Activated T-helper 2 cell treated with anti-CD3 and anti-CD28 coated beads, Interferon-gamma antibody, Interleukin-2, Interleukin-4, amounts not matched to agents 10 μg/mL and 5 μg/mL and 100 μg/mL, durations not matched to agents 14 hours and 24 hours and 36 hours (primary cell): ENCODE results near the gene C1orf159. TPM values are rescaled to one million over a fixed set of nuclear protein-coding genes. Genes with fewer than 3 reads are reported as not detected.
"Not testable (repeated sequence)": the region's sequence is repeated elsewhere in the genome, so short reads cannot be mapped to it uniquely, and the experiment has no call there.

Source experiments
- DNase-seq: peaks from one replicate; pipeline ENCODE4 v3.0.0; 2021; ENCODE audit warnings: low spot score
- H3K27ac Mint-ChIP-seq: one replicate; pipeline ENCODE4 v1.8.0; 2021; ENCODE audit warnings: mixed read lengths
- H3K27me3 Mint-ChIP-seq: one replicate; pipeline ENCODE4 v1.8.0; 2021; ENCODE audit warnings: low read depth, mixed read lengths
- H3K36me3 Mint-ChIP-seq: one replicate; pipeline ENCODE4 v1.8.0; 2021; ENCODE audit warnings: low read depth, mixed read lengths
- H3K4me1 Mint-ChIP-seq: one replicate; pipeline ENCODE4 v1.8.0; 2021; ENCODE audit warnings: low read depth, mixed read lengths
- H3K4me3 Mint-ChIP-seq: one replicate; pipeline ENCODE4 v1.8.0; 2021; ENCODE audit warnings: low read depth, mild to moderate bottlenecking, moderate library complexity, mixed read lengths
- H3K9me3 Mint-ChIP-seq: one replicate; pipeline ENCODE4 v1.8.0; 2021; ENCODE audit warnings: mixed read lengths
- intact Hi-C: fragments of 100-400 bp; cut with micrococcal nuclease; formaldehyde crosslinking; loops from one replicate; pipeline ENCODE4 v1.15.1; 2023
- total RNA-seq: library from RNA; stranded (reverse); gene quantifications from 2 replicates; pipeline ENCODE4 v1.2.3, GENCODE V29; 2022

C1orf159 gene
- total RNA-seq, 1 donor from 2014 or later, result 22.1 TPM

- H3K27me3 Mint-ChIP-seq, result peaks cover 12% of the 10 kb centered on the region
- peaks cover 24% of the 10 kb centered on the region for H3K36me3 Mint-ChIP-seq
- peak overlapping the region; percentile 52 for H3K4me3 Mint-ChIP-seq
- intact Hi-C loops, result loop anchor here (2.0 to 10.0 kb wide), 5 partner anchors 52 to 190 kb away; partner anchors contain the start of genes ACAP3, PUSL1 and UBE2J2
- H3K4me1 Mint-ChIP-seq, result peaks cover 8% of the 10 kb centered on the region
- H3K9me3 Mint-ChIP-seq, result peaks cover 15% of the 10 kb centered on the region
- peak; percentile 30 for DNase-seq
- no peak overlapping the region for H3K27ac Mint-ChIP-seq
Measured at GRCh38 chr1:1116701-1117468, 996 bp upstream of the C1orf159 start.

DNA sequence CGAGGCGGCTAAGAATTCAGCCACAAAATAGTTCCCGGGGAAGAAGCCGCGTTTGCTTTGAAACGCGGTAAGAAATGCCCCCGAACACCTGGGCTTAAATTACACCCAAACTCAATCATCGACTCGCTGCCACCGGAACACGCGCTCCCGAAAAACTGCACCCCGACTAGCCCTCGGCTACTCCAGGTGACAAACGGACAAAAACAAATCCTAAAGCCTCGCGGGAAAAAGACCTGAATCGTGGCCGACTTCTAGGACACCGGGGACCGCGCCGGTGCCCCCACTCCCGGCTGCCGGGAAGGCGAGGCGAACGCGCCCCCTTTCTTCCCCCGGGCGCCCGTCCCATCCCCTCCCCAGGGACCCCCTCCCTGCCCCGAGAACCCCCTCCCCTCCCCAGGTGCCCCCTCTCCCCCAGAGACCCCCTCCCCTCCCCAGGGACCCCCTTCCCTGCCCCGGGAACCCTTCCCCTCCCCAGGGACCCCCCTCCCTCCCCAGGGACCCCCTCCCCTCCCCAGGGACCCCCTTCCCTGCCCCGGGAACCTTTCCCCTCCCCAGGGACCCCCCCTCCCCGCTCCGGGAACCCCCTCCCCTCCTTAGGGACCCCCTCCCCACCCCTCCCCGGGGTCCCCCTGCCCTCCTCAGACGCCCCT is 628 bp downstream of the C1orf159 start:
- H3K27ac Mint-ChIP-seq, result peak overlapping the region; percentile 26
- peaks cover 32% of the 10 kb centered on the region for H3K36me3 Mint-ChIP-seq
- peaks cover 16% of the 10 kb centered on the region for H3K9me3 Mint-ChIP-seq

GRCh38 chr1:1114431-1114830 is 1.5 kb downstream of the C1orf159 start:
- no peak for DNase-seq
- Mint-ChIP-seq H3K9me3 (peaks cover 16% of the 10 kb centered on the region), H3K4me1 (peaks cover 8% of the 10 kb centered on the region), H3K27me3 (peaks cover 8% of the 10 kb centered on the region), H3K36me3 (peaks cover 35% of the 10 kb centered on the region), H3K4me3 (peak overlapping the region; percentile 82), H3K27ac (no peak overlapping the region)
- intact Hi-C loops, result loop anchor here (10.0 kb wide), 2 partner anchors 50 to 160 kb away; partner anchors contain the start of gene UBE2J2

More for the DNA sequence above, 628 bp downstream of the C1orf159 start:
- Mint-ChIP-seq H3K4me1 (peaks cover 8% of the 10 kb centered on the region), H3K27me3 (peaks cover 10% of the 10 kb centered on the region), H3K4me3 (peak overlapping the region; percentile 82)
- intact Hi-C loops, result loop anchor here (5.0 to 10.0 kb wide), 3 partner anchors 50 to 192 kb away; partner anchors contain the start of genes ACAP3, PUSL1 and UBE2J2
- DNase-seq, result no peak

DNA sequence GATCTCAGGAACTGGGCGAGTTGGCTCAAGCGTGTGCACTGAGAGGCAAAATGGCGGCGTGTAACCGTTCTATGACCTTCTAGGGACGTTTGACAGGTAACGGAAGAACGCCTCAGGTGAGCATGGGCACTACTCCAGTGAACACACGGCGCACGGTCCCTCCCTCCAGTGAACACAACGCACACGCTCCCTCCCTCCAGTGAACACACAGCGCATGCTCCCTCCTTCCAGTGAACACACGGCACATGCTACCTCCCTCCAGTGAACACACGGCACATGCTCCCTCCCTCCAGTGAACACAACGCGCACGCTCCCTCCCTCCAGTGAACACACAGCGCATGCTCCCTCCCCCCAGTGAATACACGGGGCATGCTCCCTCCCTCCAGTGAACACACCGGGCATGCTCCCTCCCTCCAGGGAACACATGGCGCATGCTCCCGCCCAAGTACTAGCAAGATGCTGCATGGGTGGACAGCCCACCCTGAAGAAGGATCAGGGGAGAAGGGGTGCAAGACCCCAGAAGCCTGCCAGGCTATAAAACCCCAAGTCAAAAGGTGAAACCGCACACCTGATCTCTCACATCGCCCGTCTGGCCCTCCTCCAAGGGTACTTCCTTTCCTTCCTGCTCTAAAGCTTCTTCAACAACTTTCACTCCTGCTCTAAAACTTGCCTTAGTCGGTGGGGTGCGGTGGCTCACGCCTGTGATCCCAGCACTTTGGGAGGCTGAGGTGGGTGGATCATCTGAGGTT is 3.5 kb downstream of the C1orf159 start:
- H3K4me1 Mint-ChIP-seq, result peaks cover 8% of the 10 kb centered on the region
- intact Hi-C loops, result loop anchor here (10.0 kb wide), 2 partner anchors 48 to 162 kb away; partner anchors contain the start of gene UBE2J2
- H3K9me3 Mint-ChIP-seq, result peaks cover 16% of the 10 kb centered on the region
- no peaks in the 10 kb centered on the region for H3K27me3 Mint-ChIP-seq
- H3K4me3 Mint-ChIP-seq, result no peak overlapping the region
- no peak overlapping the region for H3K27ac Mint-ChIP-seq
- DNase-seq, result no peak
- H3K36me3 Mint-ChIP-seq, result peaks cover 38% of the 10 kb centered on the region

DNA sequence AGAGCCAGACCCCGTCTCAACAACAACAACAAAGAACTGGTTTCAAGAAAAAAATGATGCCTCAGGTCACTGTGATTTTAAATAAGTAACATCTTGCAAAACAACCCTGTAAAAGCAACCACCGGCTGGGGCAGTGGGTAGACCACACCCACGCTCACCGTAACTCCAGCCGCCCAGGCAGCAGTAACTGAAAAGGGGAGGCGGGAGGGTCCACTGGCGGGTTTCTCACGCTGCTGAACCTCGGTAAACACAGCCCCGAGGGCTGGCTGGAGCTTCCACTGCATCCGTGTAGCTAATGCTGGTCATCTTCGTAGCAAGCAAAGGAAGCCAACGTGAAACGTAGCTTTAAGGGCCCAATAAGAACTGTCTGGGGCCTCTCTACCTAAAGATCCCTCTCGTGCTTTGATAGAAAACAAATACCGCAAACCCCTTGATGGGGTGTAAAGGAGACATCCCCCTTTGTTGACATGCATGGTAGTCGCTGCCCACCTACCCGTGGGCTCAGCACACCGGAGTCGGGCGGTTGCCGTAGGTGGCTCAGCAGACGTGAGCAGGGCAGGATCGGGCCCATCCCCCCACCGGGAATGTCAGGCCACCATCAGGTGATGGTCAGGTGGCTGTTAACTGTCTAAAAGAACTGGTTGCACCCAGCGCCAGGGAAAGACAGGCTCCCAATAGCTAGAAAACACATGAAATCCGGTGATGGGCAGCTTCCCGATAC is 4.2 kb downstream of the C1orf159 start:
- Mint-ChIP-seq H3K36me3 (peaks cover 38% of the 10 kb centered on the region), H3K9me3 (peaks cover 16% of the 10 kb centered on the region), H3K27ac (no peak overlapping the region), H3K27me3 (no peaks in the 10 kb centered on the region), H3K4me1 (peaks cover 8% of the 10 kb centered on the region), H3K4me3 (no peak overlapping the region)
- DNase-seq, result no peak
- intact Hi-C loops, result loop anchor here (10.0 kb wide), 2 partner anchors 47 to 163 kb away; partner anchors contain the start of gene UBE2J2

DNA sequence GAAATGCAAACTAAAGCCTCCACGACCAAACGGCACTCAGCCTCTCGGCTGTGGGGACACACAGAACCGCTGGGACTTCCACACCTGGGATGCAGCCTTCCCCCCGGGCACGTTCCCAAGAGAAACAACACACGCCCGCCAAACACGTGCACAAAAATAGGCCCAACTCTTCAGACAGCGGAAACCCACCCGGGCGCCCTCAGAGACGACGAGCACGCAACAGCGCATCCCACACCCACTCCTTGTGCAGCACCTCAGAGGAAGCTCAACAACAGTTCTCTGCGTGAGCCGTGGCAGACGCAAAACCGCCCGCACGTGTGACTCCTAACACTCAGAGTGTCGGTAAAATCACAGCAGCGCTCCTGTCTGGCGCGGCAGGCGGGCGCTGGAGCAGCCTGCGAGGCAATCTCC is 5.3 kb downstream of the C1orf159 start:
- intact Hi-C loops, result loop anchor here (10.0 kb wide), 2 partner anchors 46 to 164 kb away; partner anchors contain the start of gene UBE2J2
- H3K27me3 Mint-ChIP-seq, result no peaks in the 10 kb centered on the region
- peaks cover 8% of the 10 kb centered on the region for H3K4me1 Mint-ChIP-seq
- H3K4me3 Mint-ChIP-seq, result no peak overlapping the region
- no peak for DNase-seq
- no peak overlapping the region for H3K27ac Mint-ChIP-seq
- H3K36me3 Mint-ChIP-seq, result peaks cover 38% of the 10 kb centered on the region
- H3K9me3 Mint-ChIP-seq, result peaks cover 16% of the 10 kb centered on the region

DNA sequence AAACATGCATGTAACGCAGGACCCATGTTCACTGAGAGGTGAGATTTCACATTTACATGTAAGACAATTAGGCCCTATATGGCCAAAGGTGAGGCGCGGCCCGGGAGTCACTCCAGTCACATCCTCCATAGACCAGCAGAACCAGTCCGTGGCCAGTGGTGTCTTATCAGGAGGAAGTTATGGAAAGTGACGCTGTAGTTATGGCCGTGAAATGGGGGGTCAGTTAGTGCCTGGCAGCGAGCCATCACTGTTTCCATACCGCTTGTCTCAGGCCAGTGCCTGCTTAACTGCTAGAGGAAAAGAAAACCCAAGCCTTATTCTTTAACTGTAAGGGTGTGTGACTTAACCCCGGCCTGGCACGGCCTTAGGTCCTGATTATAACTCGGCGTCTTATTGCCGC is 6.1 kb downstream of the C1orf159 start:
- intact Hi-C loops, result loop anchor here (10.0 kb wide), 2 partner anchors 45 to 165 kb away; partner anchors contain the start of gene UBE2J2
- Mint-ChIP-seq H3K9me3 (peaks cover 16% of the 10 kb centered on the region), H3K4me1 (peaks cover 3% of the 10 kb centered on the region), H3K36me3 (peaks cover 37% of the 10 kb centered on the region), H3K27me3 (no peaks in the 10 kb centered on the region), H3K27ac (no peak overlapping the region), H3K4me3 (no peak overlapping the region)
- DNase-seq, result no peak

- Mint-ChIP-seq H3K9me3 (peaks cover 3% of the 10 kb centered on the region), H3K27ac (no peak overlapping the region), H3K36me3 (peaks cover 24% of the 10 kb centered on the region), H3K4me1 (peaks cover 9% of the 10 kb centered on the region), H3K27me3 (no peaks in the 10 kb centered on the region), H3K4me3 (no peak overlapping the region)
- intact Hi-C loops, result no loop called here
- no peak for DNase-seq
Measured at GRCh38 chr1:1106510-1107221, 9.2 kb downstream of the C1orf159 start.

GRCh38 chr1:1104152-1104551 is 11.7 kb downstream of the C1orf159 start:
- H3K27me3 Mint-ChIP-seq, DNase-seq, H3K27ac Mint-ChIP-seq, H3K4me3 Mint-ChIP-seq, intact Hi-C loops: not testable (repeated sequence)
- peaks cover 17% of the 10 kb centered on the region for H3K9me3 Mint-ChIP-seq
- H3K36me3 Mint-ChIP-seq, result peaks cover 28% of the 10 kb centered on the region
- peaks cover 17% of the 10 kb centered on the region for H3K4me1 Mint-ChIP-seq

GRCh38 chr1:1101503-1101902 is 14.4 kb downstream of the C1orf159 start:
- H3K4me3 Mint-ChIP-seq, result no peak overlapping the region
- H3K4me1 Mint-ChIP-seq, result peaks cover 21% of the 10 kb centered on the region
- peaks cover 32% of the 10 kb centered on the region for H3K36me3 Mint-ChIP-seq
- intact Hi-C loops, result no loop called here
- H3K27ac Mint-ChIP-seq, result no peak overlapping the region
- peaks cover 25% of the 10 kb centered on the region for H3K9me3 Mint-ChIP-seq
- H3K27me3 Mint-ChIP-seq, result peaks cover 9% of the 10 kb centered on the region
- DNase-seq, result no peak

- H3K4me3 Mint-ChIP-seq, result no peak overlapping the region
- intact Hi-C loops, result no loop called here
- DNase-seq, result no peak
- H3K9me3 Mint-ChIP-seq, result peaks cover 28% of the 10 kb centered on the region
- peaks cover 35% of the 10 kb centered on the region for H3K36me3 Mint-ChIP-seq
- H3K27ac Mint-ChIP-seq, result no peak overlapping the region
- peaks cover 9% of the 10 kb centered on the region for H3K27me3 Mint-ChIP-seq
- peaks cover 21% of the 10 kb centered on the region for H3K4me1 Mint-ChIP-seq
Measured at GRCh38 chr1:1100296-1100695, 15.6 kb downstream of the C1orf159 start.
